ELF-1 (cell line): ENCODE measurements around the gene HSPB6.
"Not testable (repeated sequence)": the region's sequence is repeated elsewhere in the genome, so short reads cannot be mapped to it uniquely, and the experiment has no call there.

Source experiments
- DNase-seq: peaks from one replicate; pipeline ENCODE4 v3.0.0-alpha.2; 2016; ENCODE audit warnings: low read depth, low spot score

HSPB6 gene

GRCh38 chr19:35731779-35732405 is 24.9 kb downstream of the HSPB6 start:
- no peak for DNase-seq

- DNase-seq: no peak
Measured at GRCh38 chr19:35731353-35731752, 25.5 kb downstream of the HSPB6 start.

- DNase-seq: no peak
Measured at GRCh38 chr19:35730326-35730725, 26.5 kb downstream of the HSPB6 start.

GRCh38 chr19:35729763-35730162 is 27.1 kb downstream of the HSPB6 start:
- DNase-seq: no peak

DNA sequence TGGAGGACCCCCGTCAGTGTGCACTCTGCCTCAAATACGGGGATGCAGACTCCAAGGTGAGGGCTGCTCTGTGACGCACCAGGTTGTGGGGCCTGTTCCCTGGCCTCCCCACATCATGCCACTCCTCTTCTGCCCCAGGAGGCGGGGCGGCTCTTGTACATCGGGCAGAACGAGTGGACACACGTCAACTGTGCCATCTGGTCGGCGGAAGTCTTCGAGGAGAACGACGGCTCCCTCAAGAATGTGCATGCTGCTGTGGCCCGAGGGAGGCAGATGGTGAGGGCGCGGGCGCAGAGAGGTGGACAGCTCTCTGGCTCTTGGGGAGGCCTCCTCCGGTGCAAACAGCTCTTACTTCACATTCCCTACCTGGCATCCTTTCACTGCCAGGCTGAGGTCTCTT is 27.8 kb downstream of the HSPB6 start:
- no peak for DNase-seq

DNA sequence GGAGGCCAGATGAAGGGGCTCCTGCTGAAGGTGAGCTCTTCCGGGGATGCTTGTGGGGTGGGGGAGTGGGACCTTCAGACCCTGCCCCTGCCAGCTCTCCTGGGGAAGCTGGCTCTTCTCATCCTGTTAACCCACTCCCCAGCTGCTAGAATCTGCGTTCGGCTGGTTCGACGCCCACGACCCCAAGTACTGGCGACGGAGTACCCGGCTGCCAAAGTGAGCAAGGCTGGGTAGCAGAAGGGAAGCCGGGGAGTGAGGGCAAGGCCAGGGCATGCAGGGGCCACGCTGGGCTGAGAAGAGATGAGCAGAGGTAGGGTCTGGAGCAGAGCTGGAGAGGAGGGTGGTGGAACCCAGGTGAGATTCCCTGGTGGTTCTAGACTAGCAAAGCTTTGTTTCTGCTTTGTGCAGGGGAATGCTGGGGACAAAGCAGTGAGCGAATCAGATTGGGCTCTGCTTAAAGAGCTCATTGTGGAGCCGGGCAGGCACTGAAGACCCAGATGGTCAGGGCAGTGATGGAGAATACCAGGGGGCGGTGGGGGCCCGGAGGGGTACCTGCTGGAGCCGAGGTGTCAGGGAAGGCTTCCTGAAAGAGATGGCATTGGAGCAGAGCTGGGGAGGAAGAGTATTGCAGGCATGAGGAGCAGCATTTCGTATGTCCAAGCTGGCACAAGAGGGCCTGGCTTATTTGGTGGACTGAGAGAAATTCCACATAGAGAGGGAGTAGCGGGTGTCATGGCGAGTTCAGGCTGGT is 28.7 kb downstream of the HSPB6 start:
- DNase-seq: no peak

- DNase-seq: no peak
Measured at GRCh38 chr19:35727053-35727955, 29.5 kb downstream of the HSPB6 start.

DNA sequence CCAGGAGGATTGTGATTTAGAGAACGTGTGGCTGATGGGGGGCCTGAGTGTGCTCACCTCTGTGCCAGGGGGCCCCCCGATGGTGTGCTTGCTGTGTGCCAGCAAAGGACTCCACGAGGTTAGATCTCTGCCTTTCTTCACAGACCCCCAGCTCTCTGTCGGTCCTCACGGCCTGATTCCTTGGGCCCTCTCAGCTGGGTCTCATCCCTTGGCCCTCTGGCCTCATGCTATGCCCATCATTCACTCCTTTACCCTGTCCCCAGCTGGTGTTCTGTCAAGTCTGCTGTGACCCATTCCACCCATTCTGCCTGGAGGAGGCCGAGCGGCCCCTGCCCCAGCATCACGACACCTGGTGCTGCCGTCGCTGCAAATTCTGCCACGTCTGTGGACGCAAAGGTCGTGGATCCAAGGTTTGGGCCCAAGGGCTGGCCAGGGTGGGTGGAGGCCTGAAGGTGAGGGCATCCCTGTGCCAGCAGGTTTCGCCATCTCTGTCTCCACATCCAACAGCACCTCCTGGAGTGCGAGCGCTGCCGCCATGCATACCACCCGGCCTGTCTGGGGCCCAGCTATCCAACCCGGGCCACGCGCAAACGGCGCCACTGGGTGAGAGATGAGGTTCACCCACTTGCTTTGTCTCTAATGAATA is 31.5 kb downstream of the HSPB6 start:
- no peak for DNase-seq

GRCh38 chr19:35724560-35724959 is 32.3 kb downstream of the HSPB6 start:
- no peak for DNase-seq

- DNase-seq: not testable (repeated sequence)
Measured at GRCh38 chr19:35724132-35724531, 32.7 kb downstream of the HSPB6 start.

DNA sequence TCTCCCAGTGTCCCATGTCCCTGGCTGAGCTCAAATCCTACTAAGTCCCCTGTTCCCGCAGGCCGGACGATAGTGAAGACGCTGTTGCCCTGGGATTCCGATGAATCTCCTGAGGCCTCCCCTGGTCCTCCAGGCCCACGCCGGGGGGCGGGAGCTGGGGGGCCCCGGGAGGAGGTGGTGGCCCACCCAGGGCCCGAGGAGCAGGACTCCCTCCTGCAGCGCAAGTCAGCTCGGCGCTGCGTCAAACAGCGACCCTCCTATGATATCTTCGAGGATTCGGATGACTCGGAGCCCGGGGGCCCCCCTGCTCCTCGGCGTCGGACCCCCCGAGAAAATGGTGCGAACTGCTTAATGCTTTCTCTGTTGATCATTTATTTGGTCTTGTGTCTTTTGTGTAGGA is 33.2 kb downstream of the HSPB6 start:
- DNase-seq: no peak

DNA sequence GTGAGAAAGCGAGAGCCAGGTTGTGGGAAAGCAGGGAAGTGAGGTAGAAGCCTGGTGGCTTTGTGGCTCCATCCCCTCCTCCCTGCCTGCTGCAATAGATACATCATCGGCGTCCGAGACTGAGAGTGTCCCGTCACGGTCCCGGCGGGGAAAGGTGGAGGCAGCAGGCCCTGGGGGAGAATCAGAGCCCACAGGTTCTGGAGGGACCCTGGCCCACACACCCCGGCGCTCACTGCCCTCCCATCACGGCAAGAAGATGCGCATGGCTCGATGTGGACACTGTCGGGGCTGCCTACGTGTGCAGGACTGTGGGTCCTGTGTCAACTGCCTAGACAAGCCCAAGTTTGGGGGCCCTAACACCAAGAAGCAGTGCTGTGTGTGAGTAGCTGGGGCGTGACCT is 33.9 kb downstream of the HSPB6 start:
- DNase-seq: no peak

- no peak for DNase-seq
Measured at GRCh38 chr19:35722461-35722860, 34.4 kb downstream of the HSPB6 start.

- DNase-seq: no peak
Measured at GRCh38 chr19:35721374-35721773, 35.5 kb downstream of the HSPB6 start.

DNA sequence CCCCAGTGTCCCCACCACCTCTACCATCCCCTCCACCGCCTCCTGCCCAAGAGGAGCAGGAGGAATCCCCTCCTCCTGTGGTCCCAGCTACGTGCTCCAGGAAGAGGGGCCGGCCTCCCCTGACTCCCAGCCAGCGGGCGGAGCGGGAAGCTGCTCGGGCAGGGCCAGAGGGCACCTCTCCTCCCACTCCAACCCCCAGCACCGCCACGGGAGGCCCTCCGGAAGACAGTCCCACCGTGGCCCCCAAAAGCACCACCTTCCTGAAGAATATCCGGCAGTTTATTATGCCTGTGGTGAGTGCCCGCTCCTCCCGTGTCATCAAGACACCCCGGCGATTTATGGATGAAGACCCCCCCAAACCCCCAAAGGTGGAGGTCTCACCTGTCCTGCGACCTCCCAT is 36.2 kb downstream of the HSPB6 start:
- DNase-seq: no peak

DNA sequence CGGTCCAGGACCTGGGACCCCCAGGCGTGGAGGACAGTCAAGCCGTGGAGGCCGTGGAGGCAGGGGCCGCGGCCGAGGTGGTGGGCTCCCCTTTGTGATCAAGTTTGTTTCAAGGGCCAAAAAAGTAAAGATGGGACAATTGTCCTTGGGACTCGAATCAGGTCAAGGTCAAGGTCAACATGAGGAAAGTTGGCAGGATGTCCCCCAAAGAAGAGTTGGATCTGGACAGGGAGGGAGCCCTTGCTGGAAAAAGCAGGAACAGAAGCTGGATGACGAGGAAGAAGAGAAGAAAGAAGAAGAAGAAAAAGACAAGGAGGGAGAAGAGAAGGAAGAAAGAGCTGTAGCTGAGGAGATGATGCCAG is 36.7 kb downstream of the HSPB6 start:
- no peak for DNase-seq

GRCh38 chr19:35719402-35720162 is 37.2 kb downstream of the HSPB6 start:
- no peak for DNase-seq

- peak; percentile 19 for DNase-seq
Measured at GRCh38 chr19:35718345-35719041, 38.3 kb downstream of the HSPB6 start.

DNA sequence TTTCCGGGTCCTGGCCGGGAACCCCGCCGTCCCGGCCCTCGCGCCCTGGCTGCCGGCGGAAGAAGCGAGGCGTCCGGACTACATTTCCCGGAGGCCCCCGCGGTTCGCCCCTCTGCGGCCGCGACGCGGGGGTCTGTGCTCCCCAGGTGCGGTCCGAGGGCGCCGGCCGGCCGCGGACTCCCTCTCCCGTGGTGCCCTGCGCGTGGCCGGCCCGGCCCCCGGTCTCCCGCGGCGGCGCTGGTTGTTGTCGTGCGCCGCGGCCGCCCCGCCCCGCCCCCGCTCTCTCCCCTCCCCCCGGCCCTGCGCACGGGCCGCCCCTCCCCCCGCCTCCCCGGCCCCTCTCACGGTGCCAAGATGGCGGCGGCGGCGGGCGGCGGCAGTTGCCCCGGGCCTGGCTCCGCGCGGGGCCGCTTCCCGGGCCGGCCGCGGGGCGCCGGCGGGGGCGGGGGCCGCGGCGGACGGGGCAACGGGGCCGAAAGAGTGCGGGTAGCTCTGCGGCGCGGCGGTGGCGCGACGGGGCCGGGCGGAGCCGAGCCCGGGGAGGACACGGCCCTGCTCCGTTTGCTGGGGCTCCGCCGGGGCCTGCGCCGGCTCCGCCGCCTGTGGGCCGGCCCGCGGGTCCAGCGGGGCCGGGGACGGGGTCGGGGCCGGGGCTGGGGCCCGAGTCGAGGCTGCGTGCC is 39.0 kb downstream of the HSPB6 start, which contains the start of gene KMT2B:
KMT2B (plus strand) TSS at position 339 of the 680 bp plus-strand sequence; CDS start at position 355, 16 bp downstream.
- no peak for DNase-seq
